ENCODE data around the gene OLFML2B.
"Not testable (repeated sequence)": the region's sequence is repeated elsewhere in the genome, so short reads cannot be mapped to it uniquely, and the experiment has no call there.

The OLFML2B gene

GRCh38 chr1:162033428-162033827, 9.8 kb upstream of the OLFML2B start:
- no peak for FAIRE-seq

- no peak for FAIRE-seq
These were observed 7.2 kb upstream of the OLFML2B start for GRCh38 chr1:162030759-162031280.

- no peak for FAIRE-seq
These were observed 5.5 kb upstream of the OLFML2B start for GRCh38 chr1:162029157-162029556.

GRCh38 chr1:162028726-162029125, 5.1 kb upstream of the OLFML2B start:
- no peak for FAIRE-seq

- no peak for FAIRE-seq
These were observed 3.2 kb upstream of the OLFML2B start for GRCh38 chr1:162026881-162027280.

DNA sequence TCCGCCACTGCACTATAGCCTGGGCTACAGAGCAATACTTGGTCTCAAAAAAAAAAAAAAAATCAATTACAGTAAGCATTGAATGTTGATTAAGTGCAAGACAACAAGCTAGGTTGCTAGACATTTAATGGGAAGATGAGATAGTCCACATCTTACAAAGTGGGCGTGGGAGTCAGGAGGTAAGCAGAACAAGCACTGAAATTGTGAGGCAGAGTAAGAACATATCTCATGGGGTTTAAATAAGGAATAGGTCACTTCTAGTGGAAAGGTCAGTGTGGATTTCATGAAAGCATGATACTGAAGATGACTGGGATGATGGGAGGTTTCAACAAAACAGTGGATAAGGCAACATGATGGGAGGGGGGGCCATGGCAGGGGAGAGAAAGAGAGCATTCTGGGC, 1.9 kb upstream of the OLFML2B start:
- no peak for FAIRE-seq

DNA sequence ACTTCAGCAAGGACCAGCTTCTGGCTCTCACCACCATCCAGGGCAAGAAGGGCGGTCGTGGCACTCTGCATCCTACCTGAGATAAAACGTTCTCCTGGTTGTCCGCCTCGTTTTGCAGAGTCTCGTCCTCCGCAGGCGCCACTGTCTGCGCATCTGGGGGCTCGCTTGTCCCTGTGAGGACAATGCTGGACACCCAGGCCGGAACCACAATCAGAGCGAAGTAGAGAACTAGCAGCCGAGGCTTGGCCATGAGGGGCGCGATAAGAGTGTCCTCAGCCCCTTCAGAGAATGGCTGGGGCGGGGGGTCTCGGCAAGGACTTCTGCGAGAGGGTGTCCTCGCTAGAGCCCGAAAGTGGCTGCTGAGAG, 505 bp downstream of the OLFML2B start:
- no peak for FAIRE-seq

- FAIRE-seq, result no peak
These were observed 1.0 kb downstream of the OLFML2B start for GRCh38 chr1:162022626-162023025.

DNA sequence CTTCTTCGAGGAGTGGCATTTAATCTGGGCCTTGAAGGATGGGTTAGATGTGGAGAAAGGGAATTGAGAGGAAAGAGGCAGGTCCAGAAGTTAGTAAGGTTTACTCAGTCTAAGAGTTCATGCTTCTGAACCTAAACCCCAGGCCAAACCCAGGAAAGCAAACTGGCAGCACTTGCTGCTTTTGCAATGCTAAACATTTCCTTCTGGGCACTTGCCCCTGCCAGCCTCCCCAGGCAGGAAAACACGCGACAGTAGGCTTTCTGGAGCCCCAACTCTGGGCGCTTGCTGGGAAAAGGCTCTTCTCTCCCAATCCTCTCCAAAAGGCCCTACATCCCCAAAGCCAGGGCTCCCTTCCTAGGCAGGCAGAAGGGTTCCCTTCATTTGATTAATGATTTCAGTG, 2.5 kb downstream of the OLFML2B start:
- FAIRE-seq, result no peak

DNA sequence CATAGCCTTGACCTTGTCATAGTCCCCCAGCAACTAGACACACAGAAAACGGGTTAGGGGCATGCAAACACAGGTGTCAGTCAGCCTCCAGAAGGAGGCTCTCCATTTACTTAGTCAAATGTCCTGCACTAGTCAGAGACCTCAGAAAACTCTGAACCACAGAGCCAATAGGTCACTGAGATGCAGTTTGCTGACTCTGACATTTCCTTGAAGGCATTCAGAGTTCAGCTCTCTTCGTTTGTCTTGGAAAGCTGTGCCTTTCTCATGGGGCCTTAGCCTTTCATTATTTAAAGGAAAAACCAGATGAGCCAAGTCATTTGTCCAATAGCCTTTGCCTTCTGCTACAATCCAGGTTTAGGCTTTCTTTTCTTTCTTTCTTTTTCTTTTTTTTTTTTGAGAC, 3.5 kb downstream of the OLFML2B start:
- FAIRE-seq, result no peak

- FAIRE-seq, result no peak
These were observed 4.2 kb downstream of the OLFML2B start for GRCh38 chr1:162019446-162019845.

- no peak for FAIRE-seq
These were observed 4.7 kb downstream of the OLFML2B start for GRCh38 chr1:162019006-162019405.

DNA sequence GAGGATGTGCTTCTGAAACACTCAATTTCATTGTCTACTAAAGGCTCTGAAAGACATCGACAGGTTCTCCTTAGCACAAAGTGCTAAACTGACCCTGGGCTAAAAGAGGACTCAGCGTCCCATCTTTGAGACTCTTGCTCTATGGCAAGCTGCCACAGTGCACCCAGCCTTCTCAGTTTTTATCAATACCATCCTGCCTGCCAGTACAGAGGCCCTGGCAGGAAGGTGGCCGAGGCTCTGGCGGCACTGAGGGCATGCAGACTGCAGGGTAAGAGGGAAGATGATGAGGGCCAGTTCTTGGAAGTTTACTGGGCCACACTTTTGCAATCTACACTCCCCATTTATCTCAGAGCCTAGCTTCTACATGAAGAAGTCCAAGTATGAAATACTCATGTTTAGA, 5.3 kb downstream of the OLFML2B start:
- no peak for FAIRE-seq

GRCh38 chr1:162017791-162018190, 5.9 kb downstream of the OLFML2B start:
- FAIRE-seq, result not testable (repeated sequence)

DNA sequence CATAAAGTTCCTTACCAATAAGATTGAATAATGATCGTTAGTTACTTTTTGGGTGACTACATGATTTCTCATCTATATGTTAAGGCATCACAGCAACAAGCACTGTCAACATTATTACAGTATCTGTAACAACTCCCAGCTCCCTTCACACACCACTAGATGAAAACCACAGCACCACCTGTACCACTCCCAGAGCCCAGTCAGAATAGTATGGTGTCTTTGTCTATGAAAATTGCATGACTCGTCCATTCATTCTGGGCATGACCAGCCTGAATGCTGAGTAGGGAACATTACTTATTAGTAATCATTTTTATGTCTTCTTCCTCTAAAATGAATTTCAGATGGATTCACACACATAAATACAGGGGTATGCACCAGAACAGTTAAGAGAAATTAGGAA, 7.0 kb downstream of the OLFML2B start:
- FAIRE-seq, result no peak

DNA sequence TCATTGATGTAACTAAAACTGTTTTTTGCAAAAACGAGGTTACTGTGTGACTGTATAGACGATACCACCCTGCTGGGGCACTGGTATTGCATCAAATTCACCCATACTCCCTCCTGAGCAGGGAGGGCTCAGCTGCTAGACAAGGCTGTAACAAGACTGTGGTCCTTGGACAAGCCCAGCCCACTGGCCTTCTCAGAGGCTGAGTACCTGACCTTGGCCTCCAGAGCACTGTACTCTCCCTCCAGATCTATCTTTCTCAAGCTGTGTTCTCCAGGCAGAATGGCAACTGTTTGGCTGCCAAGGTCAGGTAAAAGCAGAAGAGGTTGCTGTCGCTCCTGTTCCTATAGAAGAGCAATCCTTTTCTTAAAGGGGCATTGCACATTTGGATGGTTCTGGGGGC, 8.5 kb downstream of the OLFML2B start:
- FAIRE-seq, result no peak

DNA sequence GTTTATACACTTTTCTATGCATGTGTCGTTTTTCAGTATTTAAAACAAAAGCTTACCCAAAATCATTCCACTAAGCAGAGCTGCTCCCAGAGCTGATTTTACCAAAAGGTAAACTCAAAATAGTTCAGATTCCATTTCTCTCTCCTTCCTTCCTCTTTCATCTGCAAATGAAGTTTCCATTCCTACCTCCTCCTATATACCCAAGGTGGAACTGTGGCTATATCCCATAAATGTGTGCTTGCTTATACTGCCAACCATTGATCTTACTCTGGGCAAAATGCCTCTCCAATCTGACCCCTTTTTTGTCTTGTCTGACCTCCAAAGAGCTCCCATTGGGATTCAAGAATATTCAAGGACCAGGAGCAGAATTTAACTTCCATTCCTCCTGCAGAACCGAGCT, 9.5 kb downstream of the OLFML2B start:
- no peak for FAIRE-seq

GRCh38 chr1:162013289-162013688, 10.4 kb downstream of the OLFML2B start:
- no peak for FAIRE-seq

GRCh38 chr1:162011337-162012012, 12.2 kb downstream of the OLFML2B start:
- no peak for FAIRE-seq

DNA sequence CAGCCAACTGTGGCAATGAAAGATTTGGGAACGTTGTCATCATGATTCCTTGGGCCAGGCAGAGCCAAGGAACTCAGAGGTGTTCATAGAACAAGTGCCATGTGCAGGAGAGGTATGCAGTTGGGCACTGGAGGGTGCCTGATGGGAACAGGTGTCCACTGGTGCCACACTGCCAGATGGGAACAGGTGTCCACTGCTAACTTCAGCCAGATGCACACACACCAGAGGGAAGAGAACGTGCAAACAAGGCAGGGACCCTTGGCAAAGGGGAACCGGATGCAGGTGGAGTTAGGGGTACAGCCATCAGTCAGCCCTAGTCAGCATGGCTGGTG, 13.5 kb downstream of the OLFML2B start:
- no peak for FAIRE-seq

DNA sequence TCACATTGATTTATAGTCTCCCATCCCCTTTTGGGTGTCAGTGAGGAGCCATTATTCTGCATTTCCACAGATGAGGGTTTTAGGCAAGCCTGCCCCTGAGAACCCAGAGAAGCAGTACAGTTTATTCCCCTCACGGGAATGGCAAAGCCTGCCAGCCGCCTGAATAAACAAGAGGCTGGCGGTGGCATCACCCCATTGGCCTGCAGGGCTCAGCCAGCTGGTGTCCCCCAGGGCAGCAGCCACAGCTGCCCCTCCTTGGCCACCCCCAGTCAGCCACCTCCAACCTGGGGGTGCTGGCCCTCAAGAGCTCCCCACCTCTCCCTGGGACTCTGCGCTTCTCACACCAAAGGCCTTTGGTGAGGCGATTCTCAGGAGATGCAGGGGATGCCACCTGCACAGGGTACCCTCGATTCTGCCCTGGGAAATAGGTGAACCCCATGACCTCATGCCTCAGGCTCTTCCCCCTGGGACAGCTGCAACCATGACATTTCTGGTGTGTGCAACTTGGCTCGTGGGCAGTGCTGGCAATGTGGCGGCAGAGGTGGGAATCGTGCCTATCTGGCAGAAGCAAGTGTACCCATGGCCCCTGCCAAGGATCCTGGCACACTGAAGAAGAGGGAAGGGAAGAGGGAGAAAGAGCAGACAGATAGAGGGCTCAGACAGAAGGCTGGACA, 14.0 kb downstream of the OLFML2B start:
- FAIRE-seq, result no peak

DNA sequence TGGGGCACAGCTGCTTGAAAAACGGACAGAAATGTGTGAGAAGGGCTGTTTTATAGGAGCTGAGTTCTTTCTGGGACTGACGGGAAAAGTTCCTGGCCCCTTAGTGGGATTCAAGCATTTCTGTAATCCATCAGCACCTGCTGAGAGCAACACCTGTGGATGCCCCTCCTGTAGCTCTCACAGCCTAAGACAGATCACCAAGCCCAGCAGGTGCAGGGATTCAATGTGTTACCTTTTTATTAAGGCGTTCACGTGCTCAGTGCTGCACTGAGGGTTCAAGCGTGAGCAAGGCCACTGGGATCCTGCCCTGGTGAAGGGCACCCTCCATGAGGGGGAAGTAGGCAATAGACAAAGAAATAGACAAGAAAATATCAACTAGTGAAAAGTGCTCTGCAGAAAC, 14.9 kb downstream of the OLFML2B start:
- FAIRE-seq, result no peak

DNA sequence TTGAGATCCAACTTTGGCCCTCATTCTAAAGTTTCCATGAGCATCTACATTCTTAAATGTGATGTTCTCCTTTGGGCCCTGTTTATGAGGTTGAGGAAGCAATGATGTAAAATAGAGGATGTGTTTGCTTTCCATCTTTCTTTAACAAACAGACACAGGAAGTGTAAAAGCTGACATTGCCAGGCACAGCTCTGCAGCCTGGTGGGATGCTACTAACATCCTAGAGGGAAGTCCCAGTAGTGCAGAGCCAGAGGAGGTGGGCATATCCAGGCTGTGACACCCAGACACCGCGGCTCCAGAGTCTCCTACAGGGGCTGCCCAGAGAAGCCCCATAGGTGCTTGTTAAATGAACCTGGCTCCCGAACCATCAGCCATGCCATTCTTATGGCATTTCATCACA, 16.2 kb downstream of the OLFML2B start:
- no peak for FAIRE-seq

DNA sequence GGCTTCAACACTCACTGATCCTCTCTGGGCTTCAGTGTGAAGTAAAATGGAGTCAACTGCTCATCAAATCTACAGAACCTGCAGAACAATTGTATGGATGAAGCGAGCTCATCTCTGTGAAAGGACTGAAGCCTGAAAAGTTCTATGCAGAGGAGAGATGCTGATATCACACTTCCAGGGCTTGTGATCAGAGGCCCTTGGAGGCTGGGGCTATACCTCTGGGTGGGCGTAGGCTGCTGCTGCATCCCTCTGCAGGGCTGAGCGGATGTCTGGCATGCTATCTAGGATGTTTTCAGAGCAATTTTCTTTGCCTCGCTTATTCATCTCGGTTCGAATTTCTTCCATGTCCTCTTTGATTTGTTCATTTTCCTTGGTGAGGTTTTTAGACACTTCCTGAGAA, 17.6 kb downstream of the OLFML2B start:
- FAIRE-seq, result no peak

DNA sequence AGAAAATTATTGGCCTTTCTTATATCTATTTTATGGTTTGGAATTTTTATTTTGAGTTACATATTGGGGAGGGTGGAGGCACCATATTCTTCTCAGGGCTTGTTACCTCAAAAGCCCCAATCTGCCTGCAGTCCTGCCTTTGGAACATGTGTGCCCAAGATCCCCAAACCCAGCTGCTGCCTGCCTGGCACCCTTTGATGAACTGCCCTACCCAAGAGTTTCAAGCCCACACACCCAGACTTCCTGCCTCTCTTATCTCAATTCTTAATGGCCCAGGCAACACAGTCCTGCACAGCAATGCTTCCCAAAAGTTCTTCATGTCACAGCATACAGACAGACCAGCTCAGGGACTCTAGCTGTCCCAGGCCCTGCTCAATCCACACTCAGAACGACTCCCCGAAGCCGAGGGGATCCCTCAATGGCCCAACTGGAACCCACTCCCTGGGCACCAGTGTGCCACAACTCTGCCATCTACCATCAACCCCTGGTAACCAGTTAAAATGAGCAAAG, 19.2 kb downstream of the OLFML2B start:
- FAIRE-seq, result no peak

All from islet of Langerhans (tissue), 1 donor.